GM19043 (cell line): ENCODE measurements around the gene FCGR3A.
"Not testable (repeated sequence)": the region's sequence is repeated elsewhere in the genome, so short reads cannot be mapped to it uniquely, and the experiment has no call there.

Experiments used
- ATAC-seq: cut with Tn5 transposase; IDR thresholded peaks from one replicate; pipeline ENCODE4 v1.9.1; 2021; ENCODE audit warnings: low read depth; ENCODE audit not compliant: unreplicated experiment

The FCGR3A gene

DNA sequence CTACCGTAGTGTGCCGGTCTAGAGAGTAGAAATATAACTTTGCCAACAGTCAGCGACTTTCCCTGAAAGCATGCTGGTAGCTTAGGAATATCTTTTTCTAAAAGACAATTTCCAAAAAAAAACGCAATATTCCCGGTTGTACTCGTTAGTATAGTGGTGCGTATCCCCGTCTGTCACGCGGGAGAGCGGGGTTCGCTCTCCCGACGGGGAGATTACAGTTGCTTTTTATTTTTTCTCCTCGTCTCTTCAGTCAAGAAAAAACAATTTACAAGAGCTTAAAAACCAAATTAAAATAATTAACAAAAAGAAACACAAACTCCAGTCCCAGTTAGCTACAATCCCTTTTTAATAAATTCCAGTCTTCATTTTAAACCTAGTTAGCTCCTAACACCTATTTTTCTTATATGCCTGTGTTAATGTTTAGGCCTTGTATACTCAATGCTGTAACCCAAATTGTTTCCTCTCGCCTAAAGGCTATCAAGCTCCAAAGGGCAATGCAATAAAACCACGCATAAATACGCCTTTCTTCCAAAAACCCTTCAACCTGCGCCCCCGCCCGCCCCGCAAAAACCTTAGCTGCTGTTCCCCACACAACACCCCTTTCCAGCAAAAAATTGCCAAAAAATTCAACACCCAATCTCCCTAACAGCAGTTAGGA is 17.5 kb downstream of the FCGR3A start:
- no peak for ATAC-seq

DNA sequence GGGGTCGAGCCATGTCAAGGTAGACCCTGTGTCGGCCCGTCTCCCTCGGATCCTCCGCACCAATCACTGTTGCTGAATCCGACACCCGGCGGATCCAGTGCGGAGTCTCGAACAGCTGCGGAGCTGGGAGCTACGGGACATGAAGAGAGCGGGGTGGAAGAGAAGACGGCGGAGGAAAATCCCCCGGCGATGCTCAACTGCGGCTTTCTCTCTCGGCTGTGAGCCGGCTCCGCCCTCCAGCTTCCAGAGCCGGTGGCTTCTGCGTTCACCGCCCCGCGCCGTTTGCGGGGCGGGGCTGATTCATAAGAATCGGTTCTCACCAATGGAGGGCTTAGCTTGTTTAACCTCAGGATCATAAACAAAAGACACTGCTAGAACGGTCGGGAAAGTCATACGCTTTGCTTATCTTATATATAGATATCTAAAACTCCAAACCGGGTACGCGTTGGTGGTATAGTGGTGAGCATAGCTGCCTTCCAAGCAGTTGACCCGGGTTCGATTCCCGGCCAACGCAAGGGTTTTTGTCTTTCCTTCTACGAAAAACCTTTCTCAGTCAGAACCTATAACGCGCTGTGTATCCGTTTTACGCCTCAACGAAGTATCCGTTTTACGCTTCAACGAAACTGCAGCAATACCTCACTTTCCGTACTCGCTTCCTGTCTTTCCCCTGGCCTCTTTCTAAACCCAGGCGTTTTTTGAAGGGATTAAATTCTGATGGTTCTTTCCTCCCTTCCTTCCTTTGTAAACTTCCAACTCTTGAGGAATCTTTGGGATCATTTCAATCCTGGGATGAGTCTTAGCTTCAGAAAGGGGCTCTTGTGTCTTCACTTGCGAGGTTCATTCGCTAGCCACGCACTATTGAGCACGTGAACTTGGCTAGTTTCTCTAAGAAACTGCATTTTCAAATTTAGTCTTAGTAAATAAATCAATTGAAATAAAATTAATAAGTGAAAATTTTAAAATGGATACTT is 18.7 kb downstream of the FCGR3A start:
- peak; percentile 55 for ATAC-seq

- ATAC-seq, result peak; percentile 36
Observed at GRCh38 chr1:161530158-161530557, 19.5 kb downstream of the FCGR3A start.

- ATAC-seq, result not testable (repeated sequence)
Observed at GRCh38 chr1:161529463-161530104, 20.0 kb downstream of the FCGR3A start.

DNA sequence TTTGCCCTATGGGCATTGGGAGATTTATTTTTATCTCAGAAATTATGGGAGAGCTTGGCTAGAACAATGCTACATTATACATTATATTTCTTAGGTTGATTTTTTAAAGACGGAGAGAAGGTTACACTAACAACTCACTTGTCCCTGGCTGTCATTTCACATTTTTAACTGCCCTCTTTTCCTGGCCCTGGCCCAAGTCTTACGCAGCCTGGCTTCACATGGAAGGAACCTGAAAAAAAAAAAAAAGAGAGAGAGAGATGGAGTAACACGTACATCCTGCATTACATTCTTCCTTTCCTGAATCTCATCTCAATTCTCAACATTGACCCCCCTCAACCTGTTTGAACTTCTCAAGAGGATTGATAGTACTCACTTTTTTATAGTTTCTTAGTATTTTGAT is 21.1 kb downstream of the FCGR3A start:
- not testable (repeated sequence) for ATAC-seq

GRCh38 chr1:161525918-161526317 is 23.7 kb downstream of the FCGR3A start:
- ATAC-seq, result not testable (repeated sequence)

GRCh38 chr1:161525321-161525720 is 24.3 kb downstream of the FCGR3A start:
- ATAC-seq, result not testable (repeated sequence)

GRCh38 chr1:161524742-161525291 is 24.8 kb downstream of the FCGR3A start:
- ATAC-seq, result peak; percentile 9

DNA sequence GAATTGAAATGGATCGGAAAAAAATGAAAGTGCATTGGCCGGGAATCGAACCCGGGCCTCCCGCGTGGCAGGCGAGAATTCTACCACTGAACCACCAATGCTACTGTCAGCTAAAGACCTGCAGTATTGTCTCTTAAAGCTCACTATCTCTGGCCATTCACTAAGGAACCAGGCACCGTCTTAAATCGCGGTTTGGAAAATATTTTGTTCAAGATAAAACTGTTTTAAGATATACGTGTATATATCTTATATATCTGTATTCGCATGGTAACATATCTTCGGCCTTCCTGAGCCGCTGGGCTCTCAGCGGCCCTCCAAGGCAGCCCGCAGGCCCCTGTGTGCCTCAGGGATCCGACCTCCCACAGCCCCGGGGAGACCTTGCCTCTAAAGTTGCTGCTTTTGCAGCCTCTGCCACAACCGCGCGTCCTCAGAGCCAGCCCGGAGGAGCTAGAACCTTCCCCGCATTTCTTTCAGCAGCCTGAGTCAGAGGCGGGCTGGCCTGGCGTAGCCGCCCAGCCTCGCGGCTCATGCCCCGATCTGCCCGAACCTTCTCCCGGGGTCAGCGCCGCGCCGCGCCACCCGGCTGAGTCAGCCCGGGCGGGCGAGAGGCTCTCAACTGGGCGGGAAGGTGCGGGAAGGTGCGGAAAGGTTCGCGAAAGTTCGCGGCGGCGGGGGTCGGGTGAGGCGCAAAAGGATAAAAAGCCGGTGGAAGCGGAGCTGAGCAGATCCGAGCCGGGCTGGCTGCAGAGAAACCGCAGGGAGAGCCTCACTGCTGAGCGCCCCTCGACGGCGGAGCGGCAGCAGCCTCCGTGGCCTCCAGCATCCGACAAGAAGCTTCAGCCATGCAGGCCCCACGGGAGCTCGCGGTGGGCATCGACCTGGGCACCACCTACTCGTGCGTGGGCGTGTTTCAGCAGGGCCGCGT is 25.5 kb downstream of the FCGR3A start, which contains the start of gene HSPA6:
Gene HSPA6 (plus strand): TSS at position 724 of the 925 bp plus-strand sequence. CDS start 119 bp downstream, at position 843.
- ATAC-seq, result peak; percentile 61

- ATAC-seq, result not testable (repeated sequence)
Observed at GRCh38 chr1:161523041-161523816, 26.4 kb downstream of the FCGR3A start.

- ATAC-seq, result not testable (repeated sequence)
Observed at GRCh38 chr1:161513953-161514352, 35.7 kb downstream of the FCGR3A start.

DNA sequence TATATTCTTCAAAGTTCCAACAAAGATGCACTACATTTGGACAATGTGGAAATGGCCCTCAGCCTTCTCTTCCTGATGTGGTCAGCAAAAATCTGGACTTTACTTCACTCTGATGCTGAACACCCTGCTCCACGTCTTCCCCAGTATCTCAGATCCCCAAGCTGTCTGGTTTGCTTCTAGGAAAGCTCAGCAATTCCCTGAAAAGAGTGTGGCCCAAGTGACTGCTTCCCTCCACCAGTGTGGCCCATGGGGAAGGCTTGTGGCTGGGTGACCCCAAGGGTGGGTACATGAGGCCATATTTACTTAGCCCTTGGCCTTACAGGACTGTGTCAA is 36.2 kb downstream of the FCGR3A start:
- ATAC-seq, result not testable (repeated sequence)

- ATAC-seq, result not testable (repeated sequence)
Observed at GRCh38 chr1:161512636-161513447, 36.8 kb downstream of the FCGR3A start.

DNA sequence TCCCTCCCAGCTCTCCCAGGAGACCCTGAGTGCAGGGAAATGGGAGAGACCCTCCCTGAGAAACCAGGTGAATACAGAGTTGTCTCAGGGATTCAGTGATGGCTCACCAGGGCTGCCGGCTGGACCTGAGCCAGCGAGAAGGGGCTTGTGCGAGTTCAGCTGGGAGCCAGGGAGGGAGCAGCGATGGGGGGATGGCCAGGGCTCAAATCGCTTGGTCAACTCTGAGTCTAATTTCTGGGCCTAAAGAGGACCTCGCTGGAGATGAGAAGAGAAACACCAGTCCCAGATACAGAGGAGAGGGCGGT is 37.9 kb downstream of the FCGR3A start:
- ATAC-seq, result no peak

GRCh38 chr1:161511018-161511755 is 38.4 kb downstream of the FCGR3A start:
- no peak for ATAC-seq

DNA sequence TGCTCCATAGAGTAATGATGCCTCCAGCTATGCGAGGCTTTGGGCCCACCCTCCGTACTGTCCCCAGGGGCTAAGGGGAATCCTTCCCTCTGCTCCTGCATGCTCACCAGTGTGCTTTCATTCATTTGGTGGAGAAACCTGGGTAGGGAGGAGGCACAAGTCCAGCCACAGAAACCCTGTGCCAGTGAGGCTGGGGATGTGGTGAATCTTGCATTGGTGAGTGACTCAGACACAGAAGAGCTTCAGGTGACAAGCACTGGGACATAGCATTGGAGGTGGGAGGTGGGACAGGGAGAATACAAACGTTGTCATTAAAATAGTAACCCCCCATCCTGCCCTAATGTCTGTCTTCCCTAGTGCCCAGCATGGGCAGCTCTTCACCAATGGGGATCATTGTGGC is 39.1 kb downstream of the FCGR3A start:
- ATAC-seq, result no peak

DNA sequence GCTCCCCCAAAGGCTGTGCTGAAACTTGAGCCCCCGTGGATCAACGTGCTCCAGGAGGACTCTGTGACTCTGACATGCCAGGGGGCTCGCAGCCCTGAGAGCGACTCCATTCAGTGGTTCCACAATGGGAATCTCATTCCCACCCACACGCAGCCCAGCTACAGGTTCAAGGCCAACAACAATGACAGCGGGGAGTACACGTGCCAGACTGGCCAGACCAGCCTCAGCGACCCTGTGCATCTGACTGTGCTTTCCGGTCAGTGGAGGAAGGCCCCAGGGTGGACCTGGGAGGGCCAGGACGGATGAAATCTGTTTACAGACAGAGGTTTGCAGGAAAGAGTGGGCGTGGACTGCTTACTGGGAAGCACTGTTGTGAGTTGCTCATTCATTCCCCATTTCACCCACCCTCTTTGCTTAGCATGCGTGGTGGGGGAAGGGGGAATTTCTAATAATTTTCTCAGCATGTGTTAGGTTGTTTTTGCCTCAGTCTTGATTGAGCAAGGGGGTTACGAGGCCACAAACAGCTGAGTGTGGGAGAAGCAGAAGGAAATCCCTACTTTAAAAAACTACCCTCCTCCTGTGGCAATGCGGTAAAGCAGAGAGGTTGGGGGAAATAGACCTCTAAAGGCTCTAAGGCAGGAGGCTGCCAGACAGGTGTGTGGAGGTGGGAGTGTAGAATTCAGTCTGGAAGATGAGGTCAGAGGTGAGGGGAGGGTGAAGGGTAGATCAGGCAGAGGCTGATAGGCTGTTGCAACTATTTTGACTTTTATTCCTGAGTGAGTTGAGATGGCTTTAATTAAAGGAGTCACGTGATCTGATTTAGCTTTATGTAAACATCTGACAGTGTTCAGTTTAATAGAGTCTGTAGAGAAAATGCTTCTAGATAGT is 43.0 kb downstream of the FCGR3A start:
- ATAC-seq, result no peak
